Measurements from ENCODE around the gene CIAO3.

GRCh38 chr16:733382-734207, 7.2 kb downstream of the CIAO3 start:
- TF ChIP-seq, protein P1, sequence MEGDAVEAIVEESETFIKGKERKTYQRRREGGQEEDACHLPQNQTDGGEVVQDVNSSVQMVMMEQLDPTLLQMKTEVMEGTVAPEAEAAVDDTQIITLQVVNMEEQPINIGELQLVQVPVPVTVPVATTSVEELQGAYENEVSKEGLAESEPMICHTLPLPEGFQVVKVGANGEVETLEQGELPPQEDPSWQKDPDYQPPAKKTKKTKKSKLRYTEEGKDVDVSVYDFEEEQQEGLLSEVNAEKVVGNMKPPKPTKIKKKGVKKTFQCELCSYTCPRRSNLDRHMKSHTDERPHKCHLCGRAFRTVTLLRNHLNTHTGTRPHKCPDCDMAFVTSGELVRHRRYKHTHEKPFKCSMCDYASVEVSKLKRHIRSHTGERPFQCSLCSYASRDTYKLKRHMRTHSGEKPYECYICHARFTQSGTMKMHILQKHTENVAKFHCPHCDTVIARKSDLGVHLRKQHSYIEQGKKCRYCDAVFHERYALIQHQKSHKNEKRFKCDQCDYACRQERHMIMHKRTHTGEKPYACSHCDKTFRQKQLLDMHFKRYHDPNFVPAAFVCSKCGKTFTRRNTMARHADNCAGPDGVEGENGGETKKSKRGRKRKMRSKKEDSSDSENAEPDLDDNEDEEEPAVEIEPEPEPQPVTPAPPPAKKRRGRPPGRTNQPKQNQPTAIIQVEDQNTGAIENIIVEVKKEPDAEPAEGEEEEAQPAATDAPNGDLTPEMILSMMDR (IDR thresholded peaks at IDR 0.05), result no peak
- TF ChIP-seq POLR2A (IDR thresholded peaks at IDR 0.05) (no peak), EP300 (IDR thresholded peaks at IDR 0.05) (no peak)
